ENCODE results near the gene OR52E4. TPM values are rescaled to one million over a fixed set of nuclear protein-coding genes. Genes with fewer than 3 reads are reported as not detected.

OR52E4 gene
- total and polyA plus RNA-seq, 4 donors = not detected

DNA sequence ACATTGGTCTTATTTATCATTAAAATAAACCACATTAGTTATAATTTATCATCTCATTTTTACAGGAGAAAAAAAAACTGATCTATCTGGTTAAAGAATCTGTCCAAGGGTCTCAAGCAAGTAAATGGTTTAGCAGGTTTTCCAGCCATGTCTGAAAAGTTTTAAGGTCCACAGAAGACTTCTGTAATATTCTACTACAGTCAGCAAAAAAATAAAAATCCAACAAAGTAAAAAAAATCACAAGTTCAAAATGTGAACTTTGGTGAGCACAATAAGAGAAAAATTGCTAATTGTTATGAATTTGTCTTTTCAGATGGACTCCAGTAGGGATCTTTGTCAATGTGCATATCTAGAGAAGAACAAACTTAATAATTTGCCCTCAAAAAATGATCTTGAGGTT lies 1.3 kb downstream of the OR52E4 start:
- Histone ChIP-seq H3K36me3 (ENCODE audit: control insufficient read depth in 4 of 4, insufficient read depth in 3 of 4, low read depth in 1 of 4, low read length in 3 of 4) (no peaks in the 10 kb centered on the region), H3K9me3 (ENCODE audit: control insufficient read depth in 4 of 4, low read length in 3 of 4) (no peaks in the 10 kb centered on the region), H3K4me3 (ENCODE audit: low read depth in 1 of 3, low read length in 3 of 3) (no peak overlapping the region), H3K27ac (ENCODE audit: low read depth in 1 of 2, low read length in 2 of 2) (no peak overlapping the region), H3K9ac (ENCODE audit: low read depth in 1 of 2, low read length in 2 of 2) (no peak overlapping the region), H3K4me1 (ENCODE audit: control insufficient read depth in 4 of 4, insufficient read depth in 4 of 4, low read length in 3 of 4) (no peaks in the 10 kb centered on the region), H3K27me3 (ENCODE audit: control insufficient read depth in 4 of 4, insufficient read depth in 4 of 4, low read length in 3 of 4) (peaks cover 0 to 5% (median 0%) of the 10 kb centered on the region in 4 donors)
- DNase-seq (ENCODE audit: low spot score) = no peak
- TF ChIP-seq REST (IDR thresholded peaks at IDR 0.05) (no peak), HNF4G (IDR thresholded peaks at IDR 0.05) (no peak), EGR1 (IDR thresholded peaks at IDR 0.05; ENCODE audit: low read depth in 2 of 2) (no peak), TAF1 (conservative IDR thresholded peaks at IDR 0.05) (no peak), RAD21 (IDR thresholded peaks at IDR 0.05) (no peak), MAX (IDR thresholded peaks at IDR 0.05) (no peak), NR2F2 (IDR thresholded peaks at IDR 0.05) (no peak)
- TF ChIP-seq, protein P1, sequence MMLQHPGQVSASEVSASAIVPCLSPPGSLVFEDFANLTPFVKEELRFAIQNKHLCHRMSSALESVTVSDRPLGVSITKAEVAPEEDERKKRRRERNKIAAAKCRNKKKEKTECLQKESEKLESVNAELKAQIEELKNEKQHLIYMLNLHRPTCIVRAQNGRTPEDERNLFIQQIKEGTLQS (IDR thresholded peaks at IDR 0.05) = no peak
- TF ChIP-seq, protein P2, sequence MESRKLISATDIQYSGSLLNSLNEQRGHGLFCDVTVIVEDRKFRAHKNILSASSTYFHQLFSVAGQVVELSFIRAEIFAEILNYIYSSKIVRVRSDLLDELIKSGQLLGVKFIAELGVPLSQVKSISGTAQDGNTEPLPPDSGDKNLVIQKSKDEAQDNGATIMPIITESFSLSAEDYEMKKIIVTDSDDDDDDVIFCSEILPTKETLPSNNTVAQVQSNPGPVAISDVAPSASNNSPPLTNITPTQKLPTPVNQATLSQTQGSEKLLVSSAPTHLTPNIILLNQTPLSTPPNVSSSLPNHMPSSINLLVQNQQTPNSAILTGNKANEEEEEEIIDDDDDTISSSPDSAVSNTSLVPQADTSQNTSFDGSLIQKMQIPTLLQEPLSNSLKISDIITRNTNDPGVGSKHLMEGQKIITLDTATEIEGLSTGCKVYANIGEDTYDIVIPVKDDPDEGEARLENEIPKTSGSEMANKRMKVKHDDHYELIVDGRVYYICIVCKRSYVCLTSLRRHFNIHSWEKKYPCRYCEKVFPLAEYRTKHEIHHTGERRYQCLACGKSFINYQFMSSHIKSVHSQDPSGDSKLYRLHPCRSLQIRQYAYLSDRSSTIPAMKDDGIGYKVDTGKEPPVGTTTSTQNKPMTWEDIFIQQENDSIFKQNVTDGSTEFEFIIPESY (IDR thresholded peaks at IDR 0.05) = no peak
- TF ChIP-seq, protein P3, sequence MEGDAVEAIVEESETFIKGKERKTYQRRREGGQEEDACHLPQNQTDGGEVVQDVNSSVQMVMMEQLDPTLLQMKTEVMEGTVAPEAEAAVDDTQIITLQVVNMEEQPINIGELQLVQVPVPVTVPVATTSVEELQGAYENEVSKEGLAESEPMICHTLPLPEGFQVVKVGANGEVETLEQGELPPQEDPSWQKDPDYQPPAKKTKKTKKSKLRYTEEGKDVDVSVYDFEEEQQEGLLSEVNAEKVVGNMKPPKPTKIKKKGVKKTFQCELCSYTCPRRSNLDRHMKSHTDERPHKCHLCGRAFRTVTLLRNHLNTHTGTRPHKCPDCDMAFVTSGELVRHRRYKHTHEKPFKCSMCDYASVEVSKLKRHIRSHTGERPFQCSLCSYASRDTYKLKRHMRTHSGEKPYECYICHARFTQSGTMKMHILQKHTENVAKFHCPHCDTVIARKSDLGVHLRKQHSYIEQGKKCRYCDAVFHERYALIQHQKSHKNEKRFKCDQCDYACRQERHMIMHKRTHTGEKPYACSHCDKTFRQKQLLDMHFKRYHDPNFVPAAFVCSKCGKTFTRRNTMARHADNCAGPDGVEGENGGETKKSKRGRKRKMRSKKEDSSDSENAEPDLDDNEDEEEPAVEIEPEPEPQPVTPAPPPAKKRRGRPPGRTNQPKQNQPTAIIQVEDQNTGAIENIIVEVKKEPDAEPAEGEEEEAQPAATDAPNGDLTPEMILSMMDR (IDR thresholded peaks at IDR 0.05; ENCODE audit: low read depth, low read length, missing input control) = no peak

- Histone ChIP-seq H3K27me3 (ENCODE audit: control insufficient read depth in 4 of 4, insufficient read depth in 4 of 4, low read length in 3 of 4) (peaks cover 0 to 6% (median 0%) of the 10 kb centered on the region in 4 donors), H3K27ac (ENCODE audit: low read depth in 1 of 2, low read length in 2 of 2) (no peak overlapping the region), H3K9me3 (ENCODE audit: control insufficient read depth in 4 of 4, low read length in 3 of 4) (no peaks in the 10 kb centered on the region), H3K36me3 (ENCODE audit: control insufficient read depth in 4 of 4, insufficient read depth in 3 of 4, low read depth in 1 of 4, low read length in 3 of 4) (no peaks in the 10 kb centered on the region), H3K4me1 (ENCODE audit: control insufficient read depth in 4 of 4, insufficient read depth in 4 of 4, low read length in 3 of 4) (no peaks in the 10 kb centered on the region), H3K9ac (ENCODE audit: low read depth in 1 of 2, low read length in 2 of 2) (no peak overlapping the region), H3K4me3 (ENCODE audit: low read depth in 1 of 3, low read length in 3 of 3) (no peak overlapping the region)
- no peak for DNase-seq (ENCODE audit: low spot score)
- WGBS = 62% methylated on average over 3 of the region's 3 CpGs
- no peak for TF ChIP-seq HNF4A (conservative IDR thresholded peaks at IDR 0.05)
- TF ChIP-seq NR2F2 (IDR thresholded peaks at IDR 0.05) = no peak
- TF ChIP-seq EGR1 (IDR thresholded peaks at IDR 0.05; ENCODE audit: low read depth in 2 of 2) = no peak
- TF ChIP-seq RAD21 (IDR thresholded peaks at IDR 0.05) = no peak
- no peak for TF ChIP-seq MAX (IDR thresholded peaks at IDR 0.05)
- no peak for TF ChIP-seq FOXA1 (IDR thresholded peaks at IDR 0.05)
- no peak for TF ChIP-seq YY1 (IDR thresholded peaks at IDR 0.05)
- TF ChIP-seq JUND (IDR thresholded peaks at IDR 0.05) = no peak
- TF ChIP-seq, protein P3 (IDR thresholded peaks at IDR 0.05; ENCODE audit: low read depth, low read length, missing input control) = no peak
- no peak for TF ChIP-seq RXRA (IDR thresholded peaks at IDR 0.05)
These were observed 6.7 kb downstream of the OR52E4 start for GRCh38 chr11:5887172-5887571.

Measured in liver (tissue), 9 donors.